Hematopoietic multipotent progenitor cell (in vitro differentiated cells): ENCODE results near the gene CCNL1. TPM values are rescaled to one million over a fixed set of nuclear protein-coding genes. Genes with fewer than 3 reads are reported as not detected.

ENCODE experiments used
- DNase-seq, 3 donors: peaks; one replicate each; pipeline ENCODE4 v3.0.0-alpha.2; 2011 to 2015; ENCODE audit warnings: low read depth in 2 of 3, low spot score in 2 of 3
- total RNA-seq: library from RNA; depleted of rRNA; stranded (reverse); fragments of >200 nt; gene quantifications from one replicate; pipeline ENCODE4 v1.2.3, GENCODE V29; 2012

CCNL1 gene
- total RNA-seq, 1 donor, result 833 TPM

GRCh38 chr3:157127831-157128767, 31.8 kb downstream of the CCNL1 start:
- peak; percentile 48 to 71 (median 57) for DNase-seq

DNA sequence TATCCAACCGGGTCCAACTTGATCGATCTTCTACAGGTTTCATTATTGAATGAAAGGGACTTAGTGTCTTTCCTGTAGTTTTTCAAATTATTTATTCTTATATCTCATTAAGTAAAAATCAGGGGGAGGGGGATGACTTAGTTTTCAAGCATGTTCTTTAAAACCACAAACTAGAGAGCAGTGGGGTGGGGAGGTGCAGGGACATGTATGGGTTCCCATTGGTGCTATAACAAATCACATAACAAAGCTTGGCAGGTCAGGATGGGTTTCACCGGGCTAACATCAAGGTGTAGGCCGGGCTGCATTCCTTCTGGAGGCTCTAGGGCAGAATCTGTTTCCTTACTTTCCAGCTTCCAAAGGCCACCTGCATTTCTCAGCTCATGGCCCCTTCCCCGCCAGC, 32.7 kb downstream of the CCNL1 start:
- DNase-seq, result no peak

- DNase-seq, result no peak
These were observed 33.6 kb downstream of the CCNL1 start for GRCh38 chr3:157126365-157126764.

DNA sequence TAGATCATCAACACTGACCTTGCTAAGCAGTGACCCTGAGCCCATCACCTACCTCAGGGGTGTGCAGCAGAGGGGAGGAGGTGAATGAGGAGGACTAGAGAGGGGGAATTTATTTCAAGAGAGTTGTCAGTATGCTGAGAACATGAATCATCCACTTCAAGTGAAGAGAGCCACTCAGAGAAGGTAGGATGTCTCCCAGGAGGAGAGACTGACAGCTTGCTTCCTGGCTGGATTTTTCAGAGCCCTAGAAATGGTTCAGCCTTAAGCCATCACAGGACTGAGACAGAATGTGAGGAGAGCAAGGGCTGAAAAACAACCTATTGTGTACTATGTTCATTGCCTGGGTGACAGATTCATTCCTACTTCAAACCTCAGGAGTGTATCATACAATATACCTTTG, 34.8 kb downstream of the CCNL1 start:
- no peak for DNase-seq

- DNase-seq, result no peak
These were observed 36.3 kb downstream of the CCNL1 start for GRCh38 chr3:157123621-157124020.

GRCh38 chr3:157122832-157123427, 37.0 kb downstream of the CCNL1 start:
- no peak for DNase-seq

DNA sequence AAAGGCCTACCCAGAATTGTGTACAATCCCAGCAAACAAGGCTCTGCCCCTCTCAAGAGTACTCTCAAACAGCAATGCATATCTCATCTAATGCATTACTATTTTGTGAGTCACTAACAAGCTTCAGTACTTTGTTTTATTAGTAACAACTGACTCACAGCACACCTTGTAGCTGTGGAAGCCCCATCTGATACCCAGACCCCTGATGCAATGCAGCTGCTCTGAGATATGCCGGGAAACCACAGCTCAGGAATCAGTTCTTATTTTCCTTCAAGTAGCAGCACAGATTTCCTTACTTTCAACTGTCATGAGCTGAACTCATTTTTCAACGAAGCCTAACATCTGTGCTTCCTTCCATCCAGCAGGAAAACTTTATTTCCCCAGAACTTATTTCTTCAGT, 37.8 kb downstream of the CCNL1 start:
- DNase-seq, result no peak

- DNase-seq, result no peak
These were observed 38.4 kb downstream of the CCNL1 start for GRCh38 chr3:157121522-157121921.

DNA sequence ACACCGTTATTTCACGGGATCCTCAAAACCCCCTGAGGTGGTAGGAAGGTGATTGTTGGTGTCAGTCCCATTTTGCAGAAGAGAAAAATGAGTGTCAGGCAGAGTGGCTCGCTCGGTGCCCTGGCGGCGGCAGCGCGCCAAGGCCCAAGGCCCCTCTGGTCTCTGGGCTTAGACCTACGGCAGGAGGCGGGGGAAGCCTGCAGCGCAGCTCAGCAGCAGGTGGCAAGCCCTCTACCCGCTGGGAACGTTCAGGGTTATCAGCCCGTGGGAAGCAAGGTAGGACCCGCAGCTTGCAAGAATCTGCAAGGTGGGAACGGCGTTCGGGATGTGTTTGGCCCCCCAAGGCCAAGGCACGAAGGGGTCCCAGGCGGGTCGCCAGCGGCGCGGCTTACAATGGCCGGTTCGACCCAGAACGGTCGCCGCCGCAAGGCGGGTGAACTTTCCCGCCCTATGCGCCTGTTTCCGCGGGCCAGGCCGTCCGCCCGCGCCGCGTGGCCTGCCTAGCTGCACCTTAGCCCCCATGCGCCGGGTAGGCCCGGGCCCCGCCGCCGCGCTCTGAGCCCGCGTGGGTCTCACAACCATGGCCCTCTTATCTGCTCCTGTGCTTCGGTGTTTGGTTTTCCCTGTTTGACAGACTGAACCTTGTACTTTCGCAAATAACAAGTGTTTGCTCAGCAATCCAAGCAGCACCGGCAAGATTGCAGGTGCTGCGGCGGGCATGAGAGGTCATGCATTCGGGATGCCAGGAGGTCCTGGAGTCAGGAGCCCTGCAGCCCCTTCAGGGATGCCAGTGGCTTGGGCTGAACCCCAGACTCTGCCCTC, 39.7 kb downstream of the CCNL1 start:
- DNase-seq, result no peak

- DNase-seq, result no peak
These were observed 40.5 kb downstream of the CCNL1 start for GRCh38 chr3:157119369-157119951.

DNA sequence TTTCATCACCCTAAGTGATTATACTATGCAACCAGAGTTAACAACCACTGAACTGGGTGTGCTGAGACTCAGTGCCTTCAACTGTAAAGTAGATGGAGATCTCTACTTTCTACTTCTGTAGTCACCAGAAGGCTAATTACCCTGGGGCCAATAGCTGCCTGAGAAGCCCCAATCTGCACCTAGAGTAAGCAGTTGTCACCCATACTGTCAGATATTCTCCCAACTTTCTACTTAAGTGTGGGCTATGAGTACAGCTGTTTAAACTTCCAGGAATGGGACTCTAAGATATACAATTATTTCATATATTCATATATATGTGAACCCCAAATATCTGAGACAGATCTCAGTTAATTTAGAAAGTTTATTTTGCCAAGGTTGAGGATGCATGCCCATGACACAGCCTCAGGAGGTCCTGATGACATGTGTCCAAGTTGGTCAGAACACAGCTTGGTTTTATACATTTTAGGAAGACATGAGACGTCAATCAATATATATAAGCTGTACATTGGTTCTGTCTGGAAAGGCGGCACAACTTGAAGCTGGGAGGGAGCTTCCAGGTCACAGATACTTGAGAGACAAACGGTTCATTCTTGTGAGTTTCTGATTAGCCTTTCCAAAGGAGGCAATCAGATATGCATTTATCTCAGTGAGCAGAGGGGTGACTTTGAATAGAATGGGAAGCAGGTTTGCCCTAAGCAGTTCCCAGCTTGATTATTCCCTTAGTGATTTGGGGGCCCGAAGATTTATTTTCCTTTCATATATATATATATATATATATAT, 41.9 kb downstream of the CCNL1 start:
- DNase-seq, result no peak

DNA sequence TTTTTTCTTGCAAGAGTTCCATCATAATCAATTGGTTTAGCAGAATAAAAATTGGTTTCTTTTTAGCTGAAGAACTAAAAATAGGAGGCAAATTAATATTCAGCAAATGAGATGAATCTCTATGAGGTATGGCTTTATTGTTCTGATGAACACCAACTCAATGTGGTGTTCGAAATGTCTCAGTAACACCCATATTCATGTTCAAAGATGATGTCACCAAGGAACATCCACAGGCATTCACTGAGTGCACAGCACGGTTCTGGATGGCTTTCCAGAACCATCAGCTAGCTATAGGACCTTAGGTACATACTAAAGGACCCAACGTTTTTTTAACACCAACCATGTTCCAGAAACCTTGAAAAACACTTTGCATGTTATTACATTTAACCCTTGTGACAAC, 42.7 kb downstream of the CCNL1 start:
- no peak for DNase-seq

DNA sequence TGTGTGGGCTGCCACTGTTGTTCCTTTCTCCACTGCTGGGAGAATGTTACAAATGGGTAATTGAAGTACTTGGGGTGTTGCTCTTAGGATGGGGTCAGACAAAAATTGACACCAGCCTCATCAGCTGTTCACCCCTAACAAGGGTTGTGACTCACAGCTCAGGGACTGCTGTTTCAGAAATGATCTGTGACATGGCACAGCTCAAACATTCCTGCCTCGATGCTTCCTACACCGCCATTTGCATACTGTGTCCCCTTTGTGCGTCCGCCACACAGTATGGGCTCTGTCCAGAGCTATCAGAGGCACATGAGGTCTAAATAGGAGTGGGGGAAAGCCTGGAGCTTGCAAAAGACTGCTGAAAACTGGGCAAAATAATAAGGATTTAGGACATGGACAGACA, 43.9 kb downstream of the CCNL1 start:
- DNase-seq, result no peak

DNA sequence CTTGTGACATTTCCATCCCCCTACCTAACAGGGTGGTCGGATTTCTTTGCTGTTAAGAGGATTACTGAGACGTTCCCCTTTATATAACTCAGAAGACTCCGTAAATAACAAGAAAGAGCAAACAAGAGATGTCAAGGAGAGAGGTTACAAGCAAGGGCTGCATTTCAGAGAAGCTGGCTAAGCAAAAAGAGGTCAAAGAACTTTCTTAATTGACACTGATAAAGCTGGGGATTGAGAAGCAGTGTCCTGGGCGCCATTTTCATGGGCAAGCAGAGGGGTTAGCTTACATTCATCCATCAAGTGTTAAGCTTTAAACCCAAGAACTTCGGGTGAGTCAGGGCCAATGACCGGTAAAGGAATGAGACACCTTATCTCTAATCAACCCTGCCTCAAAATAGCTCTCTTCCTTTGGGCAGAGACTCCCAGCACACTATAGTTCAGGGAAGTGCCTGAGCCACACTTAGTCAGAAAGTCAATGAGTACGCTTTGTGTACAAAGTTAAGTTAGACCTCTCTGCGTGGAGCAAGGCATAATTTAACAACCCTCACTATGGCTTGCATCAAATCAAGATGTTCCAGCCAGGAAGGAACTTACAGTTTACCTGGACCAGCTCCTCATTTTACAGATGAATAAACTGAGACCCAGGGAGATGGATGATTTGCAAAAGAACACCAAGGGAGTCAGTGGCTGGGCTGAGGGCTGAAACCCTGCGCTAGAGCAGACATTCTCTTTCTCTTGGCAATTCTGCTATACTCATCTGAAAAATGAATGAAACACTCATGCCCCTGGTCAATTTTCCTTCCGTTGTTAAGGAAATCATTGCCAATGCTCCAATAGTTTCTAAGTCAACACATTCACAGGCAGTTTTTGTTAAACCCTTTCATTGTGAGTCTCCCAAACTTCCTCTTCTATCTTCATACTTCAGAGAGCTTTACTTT, 44.6 kb downstream of the CCNL1 start:
- no peak for DNase-seq

- DNase-seq, result no peak
These were observed 46.0 kb downstream of the CCNL1 start for GRCh38 chr3:157113832-157114505.

DNA sequence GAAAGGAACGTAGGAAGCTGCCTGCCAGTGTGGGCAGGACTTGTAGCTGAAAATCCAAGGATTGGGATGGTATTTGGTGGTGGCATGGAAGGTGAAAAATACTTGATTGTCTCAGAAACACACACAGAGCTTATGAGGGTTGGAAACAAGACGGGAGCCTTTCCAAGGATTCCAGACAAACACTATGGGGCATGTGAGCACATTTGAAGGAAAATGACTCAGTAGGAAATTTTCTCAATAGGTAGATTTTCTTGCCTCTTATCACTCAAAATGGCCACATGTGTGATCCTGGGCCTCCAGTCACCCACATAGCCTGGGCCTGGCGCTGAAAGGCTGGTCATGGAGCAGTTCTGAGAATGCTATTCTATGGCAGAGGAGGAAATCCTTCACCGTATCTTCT, 47.4 kb downstream of the CCNL1 start:
- no peak for DNase-seq

DNA sequence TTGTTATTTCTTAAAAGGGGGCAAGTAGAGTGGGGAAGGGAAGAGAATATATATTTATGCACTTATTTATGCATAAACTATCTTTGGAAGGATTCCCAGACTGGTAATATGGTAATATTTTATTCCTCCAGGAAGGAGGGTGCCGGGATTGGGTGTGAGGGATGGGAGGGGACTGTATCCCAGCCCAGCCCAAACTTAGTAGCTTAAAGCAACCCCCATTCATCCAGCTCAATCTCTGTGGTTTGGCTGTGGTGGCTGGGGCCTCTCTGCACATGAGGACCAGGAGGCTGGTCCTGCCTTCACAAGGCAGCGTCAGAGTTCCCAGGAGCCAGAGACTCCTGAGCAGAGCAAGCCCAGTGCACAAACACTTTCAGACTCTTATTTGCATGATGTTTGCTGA, 48.4 kb downstream of the CCNL1 start:
- no peak for DNase-seq

GRCh38 chr3:157110761-157111278, 49.1 kb downstream of the CCNL1 start:
- DNase-seq, result no peak
